ENCODE data around the gene KRT76.
"Not testable (repeated sequence)": the region's sequence is repeated elsewhere in the genome, so short reads cannot be mapped to it uniquely, and the experiment has no call there.

KRT76 gene

DNA sequence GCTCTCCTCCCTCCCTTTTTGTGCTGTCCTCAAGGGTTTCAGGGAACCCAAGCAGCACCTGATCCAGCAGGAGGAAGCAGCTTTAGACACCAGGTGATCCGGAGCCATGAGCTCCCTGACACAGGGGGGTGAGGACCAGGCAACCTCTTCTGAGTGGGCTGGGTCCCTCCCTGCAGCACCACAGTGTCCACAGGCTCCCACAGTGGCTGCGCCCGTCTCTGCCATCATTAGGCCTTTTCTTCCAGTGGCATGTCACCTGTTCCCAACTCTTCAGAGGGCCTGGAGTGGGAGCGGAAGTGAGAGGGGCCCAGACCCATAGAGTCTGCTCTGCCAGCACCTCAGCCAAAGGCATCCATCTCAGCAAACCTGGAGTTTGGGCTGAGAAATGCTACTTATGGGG lies 421 bp upstream of the KRT76 start:
- DNase-seq: no peak

DNA sequence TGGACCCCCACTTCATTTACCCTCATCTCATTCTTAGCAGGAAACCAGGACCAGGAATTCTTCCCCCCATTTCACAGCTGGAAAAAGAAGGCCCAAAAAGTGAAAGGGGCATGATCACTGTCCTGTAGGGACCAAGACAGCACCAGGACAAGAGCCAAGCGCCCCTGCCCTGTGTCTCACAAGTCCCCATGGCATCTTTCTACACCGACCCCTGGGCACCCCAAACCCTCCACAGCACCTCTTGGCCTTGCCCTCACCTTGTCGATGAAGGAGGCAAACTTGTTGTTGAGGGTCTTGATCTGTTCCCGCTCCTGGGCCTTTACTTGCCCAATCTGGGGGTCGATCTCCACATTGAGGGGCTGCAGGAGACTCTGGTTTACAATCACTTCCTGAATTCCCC lies 710 bp downstream of the KRT76 start:
- DNase-seq: no peak

DNA sequence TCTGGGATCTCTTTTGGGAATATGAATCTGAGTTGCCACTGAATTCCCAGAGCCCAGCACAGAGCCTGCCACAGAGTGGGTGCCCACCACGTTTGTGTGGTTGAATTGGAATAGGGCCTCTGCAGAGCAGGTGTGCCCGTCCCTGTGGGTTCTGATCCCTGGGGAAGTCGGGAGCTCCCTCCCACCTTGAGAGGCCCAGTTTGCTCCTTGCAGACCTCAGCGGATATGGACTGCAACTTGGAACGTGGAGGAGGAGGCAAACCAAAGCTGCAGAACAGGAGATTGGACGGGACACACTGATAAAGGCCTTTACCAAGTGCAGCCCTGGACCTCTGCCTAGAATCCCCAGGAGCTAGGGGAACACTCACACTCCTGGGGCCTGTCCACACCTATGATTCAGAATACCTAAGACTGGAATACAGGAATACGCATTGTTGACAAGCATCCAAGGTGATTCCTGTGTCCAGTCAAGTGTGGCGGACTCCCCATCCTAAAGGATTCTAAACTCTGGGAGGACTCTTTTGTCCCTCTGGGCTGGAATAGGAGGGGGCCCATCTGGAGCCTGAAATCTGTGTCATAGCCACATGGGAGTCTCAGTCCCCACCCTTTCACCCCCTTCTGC lies 2.4 kb downstream of the KRT76 start:
- DNase-seq: no peak

DNA sequence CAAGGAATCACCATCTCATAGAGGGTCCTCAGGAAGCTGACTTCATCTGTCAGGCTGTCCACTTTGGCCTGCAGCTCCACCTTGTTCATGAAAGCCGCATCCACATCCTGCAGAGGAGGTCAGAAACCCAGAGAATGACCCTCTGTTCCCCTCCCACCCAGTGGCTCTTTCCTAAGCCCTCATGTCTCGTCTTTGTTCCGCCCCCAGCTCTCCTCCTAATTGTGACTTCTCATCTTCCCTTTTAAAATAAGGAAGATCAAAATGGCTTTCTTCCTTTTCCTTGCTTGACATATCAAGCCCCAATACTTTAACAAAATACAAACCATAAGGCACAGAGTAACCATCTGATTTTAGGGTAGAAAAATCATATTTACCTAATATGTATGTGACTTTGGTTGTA lies 4.4 kb downstream of the KRT76 start:
- no peak for DNase-seq

DNA sequence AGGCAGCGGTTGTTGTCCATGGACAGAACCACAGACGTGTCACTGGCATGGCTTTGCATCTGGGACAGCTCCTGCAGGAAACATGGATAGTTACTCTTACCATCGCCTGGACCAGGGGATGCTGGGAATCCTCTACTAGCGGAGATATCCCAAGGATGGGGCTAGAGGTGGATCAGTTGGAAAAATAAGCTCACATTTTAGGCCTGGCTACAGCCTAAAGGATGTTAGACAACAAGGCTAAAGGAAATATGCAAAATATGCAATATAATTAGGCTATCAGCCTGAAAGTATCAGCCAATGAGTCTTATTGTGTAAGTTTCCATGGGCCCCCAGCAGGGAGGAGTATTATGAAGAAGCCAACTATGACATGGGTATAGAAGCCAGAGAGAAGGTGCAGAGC lies 5.0 kb downstream of the KRT76 start:
- no peak for DNase-seq

DNA sequence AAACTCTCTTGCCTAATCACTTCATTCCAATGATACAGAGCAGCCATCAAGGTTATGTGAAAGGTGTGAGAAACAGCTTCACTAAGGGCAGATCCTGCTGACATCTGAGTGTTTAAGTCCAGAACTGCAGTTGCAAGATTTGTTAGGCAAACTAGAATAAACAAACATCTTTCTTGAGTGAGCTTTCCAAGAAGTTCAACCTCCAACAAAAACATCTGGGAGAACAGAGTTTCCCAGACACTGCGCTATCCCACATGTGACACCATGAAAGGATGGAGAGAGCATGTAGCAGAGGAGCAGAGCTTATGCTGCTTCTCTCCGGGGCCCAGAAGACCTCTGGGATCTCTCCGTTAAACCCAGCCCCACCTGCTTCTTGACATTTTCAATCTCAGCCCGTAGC lies 5.6 kb downstream of the KRT76 start:
- no peak for DNase-seq

DNA sequence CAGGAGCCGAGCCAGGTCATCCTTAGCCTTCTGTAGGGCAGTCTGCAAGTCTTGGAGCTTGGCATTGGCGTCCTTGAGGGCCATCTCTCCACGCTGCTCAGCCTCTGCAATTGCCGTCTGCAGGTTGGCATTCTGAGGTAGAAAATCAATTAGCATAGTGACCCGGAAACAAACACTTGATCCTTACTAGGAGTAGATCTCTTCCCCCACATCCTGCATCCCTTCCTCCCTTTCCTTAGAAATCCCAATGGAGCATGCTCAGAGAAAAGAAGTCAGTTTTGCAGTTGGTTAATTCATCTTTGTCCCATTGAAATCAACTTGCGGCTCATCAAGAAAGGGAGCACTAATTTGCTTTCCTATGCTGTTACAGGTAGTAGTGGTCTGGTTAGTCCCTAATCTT lies 6.1 kb downstream of the KRT76 start:
- no peak for DNase-seq

DNA sequence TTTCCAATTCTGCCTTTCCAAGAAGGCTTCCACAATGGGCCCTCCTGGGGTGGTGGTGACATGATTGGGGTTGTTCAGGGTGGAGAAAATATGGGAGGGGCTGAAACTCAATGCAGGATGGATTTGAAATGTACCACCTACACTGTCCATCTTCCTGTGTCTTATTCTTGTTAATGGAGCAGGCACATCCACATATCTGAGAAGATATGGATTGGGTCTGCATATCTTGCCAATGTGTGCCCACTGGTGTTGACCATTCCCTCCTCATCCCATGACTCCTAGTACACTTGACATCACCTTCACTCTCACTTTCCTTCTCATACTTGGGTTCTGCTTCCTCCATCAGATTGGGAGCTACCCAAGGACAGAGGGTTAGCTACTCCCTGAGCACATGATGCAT lies 7.2 kb downstream of the KRT76 start:
- DNase-seq: no peak

DNA sequence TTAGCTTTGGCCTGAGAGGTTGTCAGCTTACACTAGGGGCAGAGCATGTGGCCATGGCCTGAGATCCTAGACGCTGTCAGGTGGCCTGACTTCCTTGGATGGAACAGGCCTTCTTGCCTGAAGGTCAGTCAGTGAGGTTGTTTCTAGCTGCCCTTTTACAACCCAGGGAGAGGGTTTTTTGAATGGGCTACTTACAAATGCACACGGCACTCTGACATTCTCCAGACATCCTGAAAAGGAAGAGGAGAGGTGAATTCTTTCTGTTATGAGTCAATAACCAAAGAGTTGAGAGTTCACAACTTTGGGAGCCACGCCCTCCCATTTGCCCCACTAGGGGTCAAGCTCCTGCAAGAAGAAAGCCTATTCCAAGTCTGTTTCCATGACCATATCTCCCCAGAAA lies 7.8 kb downstream of the KRT76 start:
- no peak for DNase-seq

DNA sequence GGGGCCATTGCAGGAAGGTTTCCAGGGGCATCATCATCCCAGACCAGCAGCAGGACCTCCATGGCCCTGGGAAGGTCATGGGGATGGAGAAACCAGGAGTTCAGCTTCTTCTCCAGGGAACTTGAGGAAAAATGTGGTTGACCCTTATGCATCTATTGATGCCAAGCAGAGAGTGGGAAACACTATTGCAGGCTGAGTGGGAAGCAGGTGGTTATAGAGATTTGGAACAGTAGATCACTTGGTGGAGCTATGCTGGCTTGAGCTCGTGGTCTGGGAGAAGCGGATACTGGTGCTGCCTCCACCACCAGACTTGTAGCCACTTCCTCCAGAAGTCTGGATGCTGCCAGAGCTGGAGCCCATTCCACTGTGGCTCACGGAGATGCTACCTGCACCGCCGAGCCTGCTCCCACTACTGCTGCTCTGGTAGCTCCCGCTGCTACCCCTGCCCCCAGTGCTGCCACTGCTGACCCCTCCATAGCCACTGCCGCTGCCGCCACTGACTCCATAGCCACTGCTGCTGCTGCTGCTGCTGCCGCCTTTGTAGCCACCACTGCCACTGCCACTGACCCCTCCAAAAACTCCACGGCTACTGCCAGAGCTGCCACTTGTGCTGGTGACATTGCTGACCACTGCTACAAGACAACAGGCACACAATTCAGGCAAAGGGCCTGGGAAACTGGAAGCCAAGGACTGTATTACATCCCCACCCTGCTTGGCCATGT lies 8.5 kb downstream of the KRT76 start:
- DNase-seq: no peak

DNA sequence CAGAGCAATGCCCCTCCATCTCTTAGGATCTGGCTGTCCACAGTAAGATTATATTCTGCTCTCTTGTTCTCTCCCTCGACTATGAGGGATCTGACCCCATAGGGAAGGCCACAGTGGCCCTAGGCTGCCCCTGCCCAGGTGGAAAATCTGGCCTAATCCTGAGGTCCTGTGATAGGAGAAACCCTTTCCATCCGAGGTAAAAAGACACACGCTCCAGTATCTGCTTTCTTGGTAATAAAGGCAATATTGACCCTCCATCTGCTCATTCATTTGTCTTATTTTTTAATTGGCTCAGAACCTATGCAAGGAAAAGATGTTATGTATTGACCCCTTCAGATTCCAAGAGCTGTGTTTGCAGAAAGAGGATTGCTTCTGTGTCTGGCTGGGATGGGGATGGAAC lies 9.7 kb downstream of the KRT76 start:
- no peak for DNase-seq

DNA sequence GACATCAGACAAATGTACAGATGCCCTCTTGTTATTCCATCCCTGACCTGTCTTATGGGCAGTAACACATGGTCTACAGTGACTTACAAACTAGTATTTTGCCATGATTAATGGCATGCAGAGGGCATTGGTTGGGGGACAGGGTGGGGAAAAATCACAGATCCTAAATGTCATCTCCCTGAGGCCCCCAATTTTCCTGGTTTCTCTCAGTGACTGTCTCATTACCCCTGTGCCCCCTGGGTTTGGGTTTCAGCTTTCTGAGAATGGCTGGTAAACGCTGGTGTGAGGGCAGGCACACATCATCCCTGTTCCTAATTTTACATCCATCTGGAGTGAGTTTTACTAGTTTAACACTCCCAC lies 10.1 kb downstream of the KRT76 start:
- DNase-seq: no peak

DNA sequence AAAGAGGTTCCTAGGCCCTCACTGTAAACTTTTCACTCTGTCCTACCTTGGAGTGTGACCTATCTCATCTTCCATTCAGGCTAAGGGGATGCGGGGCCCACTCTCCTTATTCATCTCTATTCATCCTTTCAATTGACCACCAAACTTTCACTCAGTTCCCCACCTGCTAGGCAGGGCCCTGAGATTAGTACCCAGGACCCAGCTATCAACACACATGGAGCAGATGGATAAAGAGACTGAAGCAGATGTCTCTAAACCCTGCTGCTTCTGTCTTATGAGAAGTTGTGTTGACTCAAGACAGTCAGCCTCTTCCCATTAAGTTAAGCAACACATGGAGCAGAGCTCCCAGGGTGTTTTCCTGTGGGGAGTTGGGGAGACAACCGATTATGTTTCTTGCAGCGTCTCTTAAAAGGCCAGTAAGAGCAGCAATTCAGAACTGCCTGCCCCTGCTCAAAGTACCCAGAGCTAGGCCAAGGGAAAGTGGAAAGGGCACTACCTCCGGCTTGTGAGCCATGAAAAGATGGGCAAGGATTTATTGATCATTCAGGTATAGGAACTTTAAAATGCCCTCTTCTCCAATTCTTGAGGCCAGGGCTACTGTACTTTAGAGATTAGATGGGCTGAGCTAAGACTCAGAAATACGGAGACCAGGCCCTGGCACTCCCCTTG lies 10.7 kb downstream of the KRT76 start:
- no peak for DNase-seq

DNA sequence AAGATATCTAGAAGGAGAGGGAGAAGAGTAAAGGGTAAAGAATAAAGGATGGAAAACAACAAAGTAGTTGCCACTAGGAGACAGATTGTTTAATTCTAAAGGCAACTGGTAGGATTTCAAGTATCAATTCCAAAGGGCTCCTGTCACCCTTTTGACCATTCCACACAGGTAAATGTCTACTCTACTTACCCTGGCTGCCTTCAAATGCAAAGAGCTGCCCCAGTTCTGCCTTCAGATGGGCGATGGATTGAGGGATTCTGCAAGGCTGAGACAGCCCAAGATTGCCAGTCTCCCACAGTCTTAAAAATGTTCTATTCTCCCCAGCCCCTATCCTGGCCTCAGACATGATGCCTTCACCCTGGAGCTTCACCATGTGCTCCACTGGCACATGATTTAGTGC lies 11.4 kb downstream of the KRT76 start:
- no peak for DNase-seq

DNA sequence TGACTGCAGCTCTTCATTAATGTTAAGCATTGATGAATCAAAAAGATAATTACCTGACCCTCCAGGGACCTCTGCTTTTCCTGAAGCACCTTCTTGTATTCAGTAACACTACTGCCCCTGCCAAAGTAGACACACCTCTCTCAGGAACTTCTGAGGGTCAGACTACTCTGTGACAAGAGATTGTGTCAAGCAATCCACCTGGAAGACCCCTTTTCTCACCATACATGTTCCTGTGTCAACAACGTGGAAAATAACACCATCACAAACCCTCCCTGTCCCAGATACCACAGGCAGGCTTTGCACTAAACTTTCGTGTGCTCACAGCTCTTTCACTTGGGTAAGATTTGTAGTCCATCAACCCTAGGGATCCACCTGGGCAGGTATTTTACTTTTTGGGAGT lies 13.2 kb downstream of the KRT76 start:
- no peak for DNase-seq

DNA sequence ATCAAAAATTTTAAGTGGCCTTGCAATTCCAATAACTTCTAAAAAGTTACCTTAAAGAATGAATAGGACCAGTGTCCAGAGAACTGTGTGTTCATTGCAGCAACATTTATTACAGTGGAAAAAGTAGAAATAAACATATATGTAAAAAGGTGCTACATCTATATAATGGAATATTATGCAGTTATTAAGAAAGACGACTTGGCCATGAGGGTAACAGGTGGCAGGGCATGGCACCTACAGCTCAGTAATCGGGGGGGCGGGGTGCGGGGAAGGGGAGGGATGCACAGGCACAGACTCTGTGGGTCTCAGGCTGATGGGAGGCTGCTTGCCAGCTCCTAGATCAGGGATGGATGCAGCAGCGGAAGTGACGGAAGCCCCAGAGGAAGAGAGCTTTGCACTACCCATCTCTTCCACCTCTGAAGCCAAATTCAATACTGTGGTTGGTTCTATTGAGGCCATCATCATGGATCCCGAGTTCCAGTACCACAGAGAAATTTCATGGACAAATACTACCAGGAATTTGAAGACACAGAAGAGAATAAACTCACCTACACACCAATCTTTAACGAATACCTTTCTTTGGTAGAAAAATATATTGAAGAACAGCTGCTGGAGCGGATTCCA lies 14.0 kb downstream of the KRT76 start:
- no peak for DNase-seq

DNA sequence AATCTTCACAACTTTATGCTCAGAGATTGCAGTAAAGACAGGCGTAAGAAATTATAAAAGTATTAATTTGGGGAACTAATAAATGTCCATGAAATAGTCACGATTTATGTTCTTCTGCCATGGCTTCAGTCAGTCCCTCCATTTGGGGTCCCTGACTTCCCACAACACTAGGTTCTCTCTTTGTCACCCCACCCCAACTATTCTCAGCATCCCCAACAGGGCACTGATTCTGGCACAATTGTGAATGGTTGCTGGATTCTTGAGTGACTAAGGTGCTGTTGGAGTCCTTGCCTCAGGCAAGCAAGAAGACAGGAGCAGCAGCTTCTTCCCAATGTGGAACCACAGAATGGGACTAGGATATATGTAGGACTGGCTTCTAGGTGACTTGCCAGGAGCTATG lies 15.3 kb downstream of the KRT76 start:
- DNase-seq: no peak

DNA sequence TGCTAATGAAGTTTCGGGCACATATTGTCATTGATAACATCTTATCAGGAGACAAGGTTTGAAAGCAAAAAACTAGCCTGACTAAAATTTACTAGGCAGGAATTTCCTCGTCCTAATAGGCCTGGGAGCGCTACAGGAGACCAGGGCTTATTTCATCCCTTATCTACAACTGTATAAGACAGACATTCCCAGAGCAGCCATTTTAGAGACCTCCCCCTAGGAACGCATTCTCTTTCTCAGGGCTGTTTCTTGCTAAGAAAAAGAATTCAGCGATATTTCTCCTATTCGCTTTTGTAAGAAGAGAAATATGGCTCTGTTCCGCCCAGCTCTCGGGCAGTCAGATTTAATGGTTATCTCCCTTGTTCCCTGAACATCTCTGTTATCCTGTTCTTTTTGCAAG lies 15.9 kb downstream of the KRT76 start:
- not testable (repeated sequence) for DNase-seq

DNA sequence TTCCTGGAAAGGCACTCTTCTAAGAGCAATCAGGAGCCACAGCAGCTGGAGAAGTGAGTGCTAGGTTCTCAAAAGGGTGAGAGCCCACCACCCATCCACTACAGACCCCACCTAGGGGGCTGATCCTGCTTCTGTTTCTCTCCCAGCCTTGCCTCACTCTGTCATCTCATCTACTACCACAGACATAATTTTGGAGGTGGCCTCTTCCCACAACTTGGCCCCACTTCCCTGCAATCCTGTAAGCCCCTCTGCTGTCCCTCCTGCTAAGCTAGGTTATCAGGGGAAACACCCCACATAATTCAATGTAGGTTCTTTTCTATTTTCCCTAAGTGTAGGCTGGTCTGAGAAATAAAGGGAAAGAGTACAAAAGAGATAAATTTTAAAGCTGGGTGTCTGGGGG lies 16.5 kb downstream of the KRT76 start:
- no peak for DNase-seq

DNA sequence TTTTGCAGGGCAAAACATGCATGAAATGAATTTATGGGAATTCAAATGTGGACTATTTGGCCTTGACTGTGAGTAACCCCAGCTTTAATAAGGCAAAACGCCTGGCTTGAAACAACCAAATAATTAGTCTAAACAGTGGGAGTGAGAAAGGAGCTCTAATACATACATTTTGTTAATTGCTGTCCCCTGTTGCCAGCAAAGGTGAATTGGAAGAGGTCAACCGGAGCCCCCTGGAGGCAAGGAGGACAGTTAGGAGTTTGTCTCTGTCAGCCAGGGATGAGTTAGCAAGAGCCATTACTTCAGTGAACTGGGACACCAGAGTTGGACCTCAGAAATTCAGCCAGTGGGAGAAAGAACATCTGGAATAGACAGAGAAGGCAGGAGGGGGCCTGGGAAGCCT lies 17.4 kb downstream of the KRT76 start:
- DNase-seq: no peak

DNA sequence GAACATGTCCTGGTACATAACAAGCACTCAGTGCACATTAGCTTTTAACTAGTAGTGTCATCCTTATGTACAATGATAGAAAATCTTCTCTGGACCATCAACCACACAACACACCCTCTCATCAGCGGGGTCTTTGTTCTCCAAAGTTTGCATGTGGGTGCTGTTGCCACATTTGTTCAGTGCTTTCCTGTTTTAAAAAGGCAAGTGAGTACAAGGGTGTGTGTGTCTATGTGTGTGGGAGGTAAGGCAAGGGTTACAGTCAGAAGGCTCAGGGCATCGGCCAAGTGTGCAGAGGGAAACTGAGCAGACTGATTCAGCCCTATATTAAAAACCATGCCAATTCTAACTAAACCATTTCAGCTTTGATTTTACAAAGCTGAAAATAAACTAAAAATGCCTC lies 17.9 kb downstream of the KRT76 start:
- no peak for DNase-seq

DNA sequence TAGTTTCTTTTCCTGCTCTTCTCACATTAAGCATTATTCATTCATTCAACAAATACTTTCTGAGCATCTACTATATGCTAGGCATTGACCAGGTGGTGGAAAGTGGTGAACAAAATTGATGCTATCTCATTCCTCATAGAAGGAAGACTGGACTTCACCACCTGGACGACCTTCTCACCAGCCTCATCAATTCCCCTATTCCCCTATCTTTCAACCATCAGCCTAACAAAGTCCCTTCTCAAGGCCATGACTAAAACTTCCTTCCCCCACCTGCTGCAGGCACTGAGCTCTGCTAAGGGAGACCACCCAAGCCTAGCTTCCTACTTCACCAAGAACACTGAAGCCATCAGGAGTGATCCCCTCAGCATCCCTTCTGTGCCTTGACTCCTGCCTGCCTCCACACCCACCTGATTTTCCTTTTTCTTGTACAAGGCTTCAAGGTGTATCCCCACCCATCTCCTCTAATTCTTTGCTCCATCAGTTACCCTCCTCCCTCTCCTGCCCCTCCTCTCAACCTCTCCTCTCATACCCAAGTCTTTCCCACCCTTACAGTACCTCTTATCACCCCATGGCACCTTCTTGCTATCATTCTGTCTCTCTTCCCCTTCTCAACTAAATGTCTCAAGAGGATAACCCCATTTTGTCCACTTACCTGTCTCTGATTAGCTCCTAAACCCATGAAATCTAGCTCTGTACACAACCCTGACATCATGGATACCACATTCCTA lies 19.5 kb downstream of the KRT76 start:
- no peak for DNase-seq

DNA sequence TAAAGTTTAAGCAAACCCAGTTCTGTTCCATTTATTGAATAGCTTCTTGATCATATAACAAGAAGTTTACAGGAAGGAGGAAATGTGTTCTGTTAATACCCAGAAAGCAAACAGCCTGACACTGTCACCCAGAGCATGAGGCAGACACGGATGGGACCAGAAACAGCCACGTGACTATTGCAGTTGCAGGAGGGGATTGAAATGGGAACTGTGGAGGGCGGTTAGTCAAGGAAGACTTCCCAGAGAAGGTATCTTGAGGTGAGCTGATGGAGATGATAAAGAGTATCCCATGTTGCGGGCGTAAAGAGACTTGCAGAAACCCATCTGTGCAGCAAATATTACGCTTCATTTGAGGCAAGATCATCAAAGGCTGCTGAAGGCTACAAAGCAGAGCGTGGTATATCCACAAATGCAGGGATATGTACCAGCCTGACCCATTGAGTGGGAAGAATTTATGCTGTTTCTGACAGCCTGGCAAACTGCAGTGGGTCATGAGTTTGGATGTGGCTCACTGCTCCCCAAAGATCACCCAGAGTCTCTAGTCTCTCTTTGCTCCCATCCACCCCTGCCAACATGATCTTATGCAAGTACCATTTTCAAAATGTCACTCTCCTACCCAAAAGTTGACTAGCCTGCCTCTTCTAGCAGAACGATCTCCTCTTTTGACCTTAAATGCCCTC lies 20.7 kb downstream of the KRT76 start:
- no peak for DNase-seq

Data from NCI-H1105 treated with DMSO at 0.1 percent for 48 hours (cell line).